Upper lobe of left lung (tissue), 4 donors: ENCODE measurements around the gene WFDC2.

Source experiments
- CTCF ChIP-seq, 6 experiments: fragments of 450-650 bp in 4 of 6; fragments of 200-600 bp in 2 of 6; sonication (generic) in 2 of 6; IDR thresholded peaks; one replicate each; pipeline ENCODE4 v1.5.1; 2016 to 2019; ENCODE audit warnings: antibody characterized with exemption in 6 of 6
- POLR2A ChIP-seq, 4 donors: fragments of 450-650 bp; IDR thresholded peaks; one replicate each; pipeline ENCODE4 v1.5.1; 2016 to 2017; ENCODE audit warnings: antibody characterized with exemption in 4 of 4, mild to moderate bottlenecking in 2 of 4

GRCh38 chr20:45496166-45496565, 26.6 kb downstream of the WFDC2 start:
- TF ChIP-seq POLR2A (IDR thresholded peaks at IDR 0.05): no peak
- no peak for TF ChIP-seq CTCF (IDR thresholded peaks at IDR 0.05)
